ENCODE measurements around the gene GPR3. TPM values are rescaled to one million over a fixed set of nuclear protein-coding genes. Genes with fewer than 3 reads are reported as not detected.

The GPR3 gene
- total and polyA plus RNA-seq, 10 of the 15 experiments (the other 5 are each of a cell fraction or from before 2014, with no cell fraction given): 0.33 to 1.4 (median 0.63) TPM; not detected in 3

DNA sequence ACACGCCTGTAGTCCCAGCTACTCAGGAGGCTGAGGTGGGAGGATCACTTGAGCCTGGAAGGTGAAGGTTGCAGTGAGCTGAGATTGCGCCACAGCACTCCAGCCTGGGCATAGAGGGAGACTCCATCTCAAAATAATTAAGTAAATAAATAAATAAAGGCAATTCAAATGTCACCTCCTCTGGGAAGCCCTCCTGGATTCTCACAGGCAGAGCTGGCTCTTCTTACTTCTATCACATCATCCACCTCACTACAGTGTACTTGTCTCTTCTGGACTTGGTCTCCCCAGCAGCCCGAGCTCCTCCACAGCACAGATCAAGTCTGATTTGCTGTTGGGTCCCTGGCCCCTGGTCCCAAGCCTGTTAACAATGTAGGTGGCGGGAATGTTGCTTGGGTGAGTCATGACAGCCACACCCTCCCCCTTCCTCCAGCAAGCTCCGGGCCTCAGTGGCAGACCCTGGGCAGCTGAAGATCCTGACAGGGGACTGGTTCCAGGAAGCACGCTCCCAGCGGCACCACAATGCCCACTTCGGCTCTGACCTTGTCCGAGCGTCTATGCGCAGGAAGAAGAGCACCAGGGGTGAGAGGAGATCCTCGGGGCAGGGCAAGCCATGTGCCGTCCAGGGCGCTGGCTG is 45.3 kb upstream of the GPR3 start (continued):
- TF ChIP-seq, protein P1, sequence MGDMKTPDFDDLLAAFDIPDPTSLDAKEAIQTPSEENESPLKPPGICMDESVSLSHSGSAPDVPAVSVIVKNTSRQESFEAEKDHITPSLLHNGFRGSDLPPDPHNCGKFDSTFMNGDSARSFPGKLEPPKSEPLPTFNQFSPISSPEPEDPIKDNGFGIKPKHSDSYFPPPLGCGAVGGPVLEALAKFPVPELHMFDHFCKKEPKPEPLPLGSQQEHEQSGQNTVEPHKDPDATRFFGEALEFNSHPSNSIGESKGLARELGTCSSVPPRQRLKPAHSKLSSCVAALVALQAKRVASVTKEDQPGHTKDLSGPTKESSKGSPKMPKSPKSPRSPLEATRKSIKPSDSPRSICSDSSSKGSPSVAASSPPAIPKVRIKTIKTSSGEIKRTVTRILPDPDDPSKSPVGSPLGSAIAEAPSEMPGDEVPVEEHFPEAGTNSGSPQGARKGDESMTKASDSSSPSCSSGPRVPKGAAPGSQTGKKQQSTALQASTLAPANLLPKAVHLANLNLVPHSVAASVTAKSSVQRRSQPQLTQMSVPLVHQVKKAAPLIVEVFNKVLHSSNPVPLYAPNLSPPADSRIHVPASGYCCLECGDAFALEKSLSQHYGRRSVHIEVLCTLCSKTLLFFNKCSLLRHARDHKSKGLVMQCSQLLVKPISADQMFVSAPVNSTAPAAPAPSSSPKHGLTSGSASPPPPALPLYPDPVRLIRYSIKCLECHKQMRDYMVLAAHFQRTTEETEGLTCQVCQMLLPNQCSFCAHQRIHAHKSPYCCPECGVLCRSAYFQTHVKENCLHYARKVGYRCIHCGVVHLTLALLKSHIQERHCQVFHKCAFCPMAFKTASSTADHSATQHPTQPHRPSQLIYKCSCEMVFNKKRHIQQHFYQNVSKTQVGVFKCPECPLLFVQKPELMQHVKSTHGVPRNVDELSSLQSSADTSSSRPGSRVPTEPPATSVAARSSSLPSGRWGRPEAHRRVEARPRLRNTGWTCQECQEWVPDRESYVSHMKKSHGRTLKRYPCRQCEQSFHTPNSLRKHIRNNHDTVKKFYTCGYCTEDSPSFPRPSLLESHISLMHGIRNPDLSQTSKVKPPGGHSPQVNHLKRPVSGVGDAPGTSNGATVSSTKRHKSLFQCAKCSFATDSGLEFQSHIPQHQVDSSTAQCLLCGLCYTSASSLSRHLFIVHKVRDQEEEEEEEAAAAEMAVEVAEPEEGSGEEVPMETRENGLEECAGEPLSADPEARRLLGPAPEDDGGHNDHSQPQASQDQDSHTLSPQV (IDR thresholded peaks at IDR 0.05): no peak
- no peak for TF ChIP-seq CREM (IDR thresholded peaks at IDR 0.05; ENCODE audit: low read depth)
- TF ChIP-seq TCF7 (IDR thresholded peaks at IDR 0.05; ENCODE audit: borderline replicate concordance): no peak
- no peak for TF ChIP-seq RELA (IDR thresholded peaks at IDR 0.05; ENCODE audit: borderline replicate concordance, partially characterized antibody)
- no peak for TF ChIP-seq PAX5 (IDR thresholded peaks at IDR 0.05; ENCODE audit: borderline replicate concordance, low read depth, low read length)
- no peak for TF ChIP-seq MYC (IDR thresholded peaks at IDR 0.05; ENCODE audit: insufficient read depth, insufficient read length, insufficient replicate concordance, low read length, severe bottlenecking)
